Mononuclear cell (primary cell): Measurements from ENCODE around the gene BDH2. TPM values are rescaled to one million over a fixed set of nuclear protein-coding genes. Genes with fewer than 3 reads are reported as not detected.

Experiments used
- H3K27me3 ChIP-seq: 2 replicates; pipeline ENCODE4 v1.6.0; 2011; ENCODE audit warnings: low read length, control low read depth; ENCODE audit not compliant: insufficient read depth
- H3K4me1 ChIP-seq: 2 replicates; pipeline ENCODE4 v1.5.1; 2011; ENCODE audit warnings: mild to moderate bottlenecking, low read length, control low read depth; ENCODE audit not compliant: insufficient read depth
- H3K4me3 ChIP-seq: 2 replicates; pipeline ENCODE4 v1.5.1; 2011; ENCODE audit warnings: mild to moderate bottlenecking, low read length, moderate library complexity
- H3K9me3 ChIP-seq: 2 replicates; pipeline ENCODE4 v1.5.1; 2011; ENCODE audit warnings: low read depth, mild to moderate bottlenecking, control low read depth, low read length
- total RNA-seq: library from RNA; depleted of rRNA; stranded (reverse); fragments of >200 nt; gene quantifications from one replicate; pipeline ENCODE4 v1.2.3, GENCODE V29; 2012

The BDH2 gene
- total RNA-seq, 1 donor = 11.2 TPM

DNA sequence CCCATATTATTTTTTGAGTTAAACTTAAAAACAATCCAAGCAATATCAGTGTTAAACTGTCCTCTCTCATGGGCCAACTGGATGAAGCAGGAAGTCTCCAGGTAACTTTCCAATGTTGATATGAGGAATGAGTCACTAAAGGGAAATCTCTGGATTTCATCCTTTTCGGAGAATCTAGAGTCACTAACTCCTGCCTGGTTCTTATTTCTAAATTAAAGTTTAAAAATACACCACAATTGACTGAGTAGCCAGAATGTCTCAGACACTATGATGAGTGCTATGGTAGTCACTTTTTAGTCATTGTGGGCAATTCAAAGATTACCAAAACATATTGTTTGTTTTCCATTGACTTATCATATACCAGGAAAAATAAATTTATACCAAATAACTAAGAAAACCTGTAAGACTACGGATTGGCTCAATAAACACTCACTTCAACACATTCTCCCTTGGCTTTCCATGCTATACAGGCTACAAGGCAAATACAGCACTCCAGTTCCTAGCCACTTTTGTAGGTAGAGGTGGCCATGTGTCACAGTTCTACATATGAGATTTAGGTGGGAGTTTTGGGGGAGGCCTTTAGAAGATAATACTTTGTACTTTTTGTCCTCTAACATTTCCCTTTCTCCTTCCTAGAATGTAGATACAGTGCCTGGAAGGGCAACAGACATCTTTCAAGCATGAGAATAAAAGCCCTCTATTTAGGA, 31.6 kb downstream of the BDH2 start:
- Histone ChIP-seq H3K9me3 (no peaks in the 10 kb centered on the region), H3K4me1 (no peaks in the 10 kb centered on the region), H3K4me3 (no peak overlapping the region), H3K27me3 (no peaks in the 10 kb centered on the region)

DNA sequence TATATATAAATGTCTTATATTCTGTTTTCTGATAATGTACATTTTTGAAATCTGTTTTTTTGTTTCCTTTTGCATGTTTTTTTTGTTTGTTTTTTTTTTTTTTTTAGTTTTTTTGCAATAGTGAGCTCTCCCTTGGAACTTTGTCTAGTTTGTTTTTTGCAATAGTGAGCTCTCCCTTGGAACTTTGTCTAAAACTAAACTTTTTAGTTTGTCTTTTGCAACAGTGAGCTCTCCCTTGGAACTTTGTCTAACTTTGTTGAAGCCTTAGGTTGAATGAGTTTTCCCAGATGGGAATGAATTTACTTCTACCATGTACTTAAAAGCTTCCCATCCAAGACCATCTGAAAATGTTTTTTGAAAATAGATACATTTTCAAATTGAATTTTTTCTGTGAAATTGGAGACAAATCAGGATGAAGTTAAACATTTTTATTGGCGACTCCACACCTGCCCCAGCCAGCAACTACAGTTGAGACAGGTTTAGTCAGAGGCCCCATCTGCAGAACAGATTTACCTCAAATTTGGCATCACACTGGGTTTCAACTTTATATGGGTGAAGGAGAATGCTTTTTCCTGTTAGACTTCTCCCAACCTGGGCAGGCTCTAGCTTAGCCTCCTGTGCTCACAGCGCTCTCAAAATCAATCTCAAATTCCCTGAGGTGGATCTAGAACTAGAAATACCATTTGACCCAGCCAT, 39.0 kb downstream of the BDH2 start:
- H3K4me1 ChIP-seq = no peaks in the 10 kb centered on the region
- no peaks in the 10 kb centered on the region for H3K27me3 ChIP-seq
- H3K9me3 ChIP-seq = no peaks in the 10 kb centered on the region
- H3K4me3 ChIP-seq = no peak overlapping the region

DNA sequence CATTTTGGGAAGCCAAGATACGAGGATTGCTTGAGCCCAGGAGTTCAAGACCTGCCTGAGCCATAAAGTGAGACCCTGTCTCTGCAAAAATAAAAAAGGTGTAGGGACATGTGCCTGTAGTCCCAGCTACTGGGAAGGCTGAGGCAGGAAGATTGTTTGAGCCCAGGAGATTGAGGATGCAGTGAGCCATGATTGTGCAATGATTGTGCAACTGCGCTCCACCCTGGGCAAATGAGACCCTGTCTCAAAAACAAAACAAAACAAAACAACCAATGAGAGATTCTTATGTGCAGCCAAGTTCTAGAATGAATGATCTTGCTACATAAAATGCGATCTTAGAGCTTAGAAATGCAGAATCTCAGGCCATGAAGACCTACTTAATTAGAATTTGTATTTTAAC, 45.6 kb downstream of the BDH2 start:
- no peaks in the 10 kb centered on the region for H3K27me3 ChIP-seq
- peaks cover 4% of the 10 kb centered on the region for H3K4me1 ChIP-seq
- no peak overlapping the region for H3K4me3 ChIP-seq
- no peaks in the 10 kb centered on the region for H3K9me3 ChIP-seq

DNA sequence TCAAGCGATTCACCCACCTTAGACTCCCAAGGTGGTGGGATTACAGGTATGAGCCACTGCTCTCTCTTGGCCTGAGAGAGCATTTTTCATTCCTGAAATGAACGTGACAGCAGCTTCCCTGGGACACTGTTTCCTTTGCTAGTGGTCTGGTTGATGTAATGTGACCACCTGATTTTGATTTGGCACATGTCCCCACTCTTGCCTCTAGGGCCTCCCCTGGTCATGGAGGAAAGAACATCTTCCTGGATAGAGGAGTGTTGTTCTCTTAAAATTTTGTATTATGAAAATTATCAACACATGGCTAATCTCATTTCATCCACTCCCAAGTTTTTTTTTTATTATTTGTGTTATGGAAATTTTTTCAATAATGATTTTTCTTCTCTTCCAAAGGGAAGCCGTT, 46.9 kb downstream of the BDH2 start:
- Histone ChIP-seq H3K9me3 (no peaks in the 10 kb centered on the region), H3K4me1 (peaks cover 4% of the 10 kb centered on the region), H3K27me3 (no peaks in the 10 kb centered on the region), H3K4me3 (no peak overlapping the region)

DNA sequence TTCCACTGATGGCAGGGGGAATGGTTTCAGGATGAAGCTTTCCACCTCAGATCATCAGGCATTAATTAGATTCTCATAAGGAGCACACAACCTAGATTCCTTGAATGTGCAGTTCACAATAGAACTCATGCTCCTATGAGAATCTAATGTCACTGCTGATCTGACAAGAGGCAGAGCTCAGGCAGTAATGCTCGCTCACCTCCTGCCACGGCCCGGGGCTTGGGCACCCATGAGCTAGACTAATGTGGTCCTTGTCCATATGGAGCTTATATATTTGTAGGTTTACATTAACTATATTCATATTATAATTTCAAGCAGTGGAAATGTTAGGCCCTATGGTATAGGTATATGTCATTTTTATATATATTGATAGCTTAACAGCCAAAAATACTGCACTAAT, 47.5 kb downstream of the BDH2 start:
- Histone ChIP-seq H3K27me3 (no peaks in the 10 kb centered on the region), H3K9me3 (no peaks in the 10 kb centered on the region), H3K4me3 (no peak overlapping the region), H3K4me1 (peaks cover 4% of the 10 kb centered on the region)

DNA sequence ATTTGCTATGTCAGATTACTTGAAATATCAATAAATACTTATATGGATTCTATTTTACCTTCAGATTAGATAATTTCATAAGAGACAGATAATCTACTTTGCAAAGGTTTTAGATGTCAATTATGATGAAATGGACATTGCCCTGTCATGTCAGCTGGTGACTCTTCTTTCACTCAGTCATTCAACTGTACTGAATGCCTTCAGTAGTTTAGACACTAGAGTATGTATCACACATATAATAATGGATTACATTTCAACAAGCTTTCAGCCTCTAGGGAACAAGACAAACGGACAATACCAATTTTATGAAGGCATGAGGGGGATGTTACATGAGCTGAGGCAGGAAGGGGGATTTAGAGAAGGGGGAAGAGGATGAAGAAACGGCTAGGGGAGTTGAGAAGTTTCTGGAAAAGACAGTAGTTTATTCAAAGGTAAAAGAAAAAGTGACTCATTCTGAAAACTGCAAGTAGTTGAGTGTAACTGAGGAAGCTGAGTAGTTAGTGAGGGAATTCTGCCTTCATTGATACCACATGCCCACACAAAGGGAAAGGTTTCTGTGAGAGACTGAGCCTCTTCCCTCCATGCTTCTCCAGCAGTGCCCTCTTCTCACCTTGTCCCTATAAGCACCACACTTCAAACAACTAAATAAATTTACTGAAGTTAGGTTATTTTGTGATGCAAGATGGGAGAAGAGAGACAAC, 48.7 kb downstream of the BDH2 start:
- Histone ChIP-seq H3K9me3 (no peaks in the 10 kb centered on the region), H3K27me3 (no peaks in the 10 kb centered on the region), H3K4me1 (peaks cover 4% of the 10 kb centered on the region), H3K4me3 (no peak overlapping the region)

DNA sequence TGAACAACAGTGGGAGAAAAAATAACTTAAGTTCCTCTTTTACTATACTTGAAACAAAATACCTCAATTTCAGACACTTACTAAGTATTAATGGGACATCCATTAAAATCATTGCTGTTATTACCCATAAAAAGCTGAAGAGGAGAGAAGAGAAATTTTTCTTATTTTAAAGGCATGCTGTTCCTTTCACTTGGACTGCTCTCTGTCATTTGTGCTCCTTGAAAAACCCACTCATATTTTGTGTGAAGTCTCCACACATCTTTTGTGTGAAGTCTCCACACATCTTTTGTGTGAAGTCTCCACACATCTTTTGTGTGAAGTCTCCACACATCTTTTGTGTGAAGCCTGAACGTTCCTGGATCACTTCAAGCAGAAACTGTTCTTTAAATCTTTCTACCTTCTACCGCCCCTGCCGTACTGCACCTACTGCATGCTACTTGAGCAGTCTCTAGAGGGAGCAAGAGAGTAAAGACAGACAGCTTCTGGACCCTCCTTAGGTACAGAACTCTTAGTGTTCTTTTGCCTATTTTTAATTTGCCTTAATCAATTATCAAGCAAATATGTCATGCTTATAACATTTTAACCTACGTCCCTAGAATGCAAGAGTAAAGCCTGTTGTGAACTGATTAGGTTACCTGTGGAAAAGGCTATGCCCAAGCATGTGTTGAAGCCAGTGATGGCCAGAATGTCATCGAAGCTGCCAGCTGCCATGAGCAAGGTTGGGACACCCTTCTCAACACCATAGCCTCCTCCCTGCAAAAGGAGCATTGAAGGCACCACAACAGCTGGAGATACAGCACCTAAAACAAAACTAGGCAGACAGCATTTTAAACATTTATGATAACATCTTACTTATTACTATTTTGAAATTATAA, 53.0 kb downstream of the BDH2 start:
- H3K27me3 ChIP-seq = no peaks in the 10 kb centered on the region
- no peaks in the 10 kb centered on the region for H3K4me1 ChIP-seq
- no peaks in the 10 kb centered on the region for H3K9me3 ChIP-seq
- H3K4me3 ChIP-seq = no peak overlapping the region

DNA sequence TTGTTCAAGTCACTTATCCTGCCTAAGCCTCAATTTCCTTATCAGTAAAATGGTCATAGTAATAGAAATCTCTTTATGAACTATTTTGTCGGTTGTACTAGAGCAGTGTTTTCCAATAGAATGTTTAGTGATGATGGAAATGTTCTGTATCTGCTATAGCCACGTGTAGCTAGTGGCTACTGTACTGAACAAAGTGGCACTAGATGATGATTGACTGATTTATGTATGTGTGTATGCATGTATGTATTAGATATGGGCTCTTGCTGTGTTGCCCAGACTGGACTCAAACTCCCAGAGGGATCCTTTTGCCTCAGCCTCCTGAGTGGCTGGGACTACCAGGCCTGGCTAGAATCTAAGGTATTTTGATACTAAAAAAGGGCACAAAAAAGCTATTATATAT, 55.5 kb downstream of the BDH2 start:
- Histone ChIP-seq H3K9me3 (no peaks in the 10 kb centered on the region), H3K4me3 (no peak overlapping the region), H3K27me3 (no peaks in the 10 kb centered on the region), H3K4me1 (no peaks in the 10 kb centered on the region)

DNA sequence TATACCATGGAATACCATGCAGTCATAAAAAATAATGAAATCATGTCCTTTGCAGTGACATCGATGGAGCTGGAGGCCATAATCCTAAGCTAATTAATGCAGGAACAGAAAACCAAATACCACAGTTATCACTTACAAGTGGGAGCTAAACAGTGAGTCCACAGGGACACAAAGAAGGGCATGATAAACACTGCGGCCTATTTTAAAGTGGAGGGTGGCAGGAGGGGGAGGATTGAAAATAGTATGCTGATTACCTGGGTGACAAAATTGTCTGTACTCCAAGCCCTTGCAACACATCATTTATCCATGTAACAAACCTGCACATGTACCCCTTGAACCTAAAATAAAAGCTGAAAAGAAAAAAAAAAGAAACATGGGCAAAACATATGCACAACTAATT, 63.5 kb downstream of the BDH2 start:
- no peak overlapping the region for H3K4me3 ChIP-seq
- no peaks in the 10 kb centered on the region for H3K27me3 ChIP-seq
- H3K9me3 ChIP-seq = no peaks in the 10 kb centered on the region
- no peaks in the 10 kb centered on the region for H3K4me1 ChIP-seq

DNA sequence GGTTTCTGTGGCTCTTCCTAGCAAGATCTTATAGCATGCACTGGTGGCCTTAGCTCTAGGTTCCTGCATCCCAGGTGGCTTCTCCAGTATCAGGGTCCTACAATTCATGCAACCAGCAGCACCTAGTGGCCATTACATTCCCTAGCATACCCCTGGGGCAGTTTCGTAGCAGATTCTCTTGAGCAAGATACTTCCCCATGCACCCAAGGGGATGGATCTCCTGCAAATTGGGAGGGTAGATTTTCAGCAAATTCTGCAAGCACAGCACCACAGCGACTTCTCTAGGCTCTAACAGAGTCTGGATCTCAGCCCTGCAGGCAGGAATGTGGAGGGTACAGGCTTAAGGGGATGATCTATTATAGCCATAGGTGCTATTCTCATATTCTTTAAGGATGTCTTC, 67.1 kb downstream of the BDH2 start:
- Histone ChIP-seq H3K4me3 (no peak overlapping the region), H3K27me3 (no peaks in the 10 kb centered on the region), H3K9me3 (no peaks in the 10 kb centered on the region)

DNA sequence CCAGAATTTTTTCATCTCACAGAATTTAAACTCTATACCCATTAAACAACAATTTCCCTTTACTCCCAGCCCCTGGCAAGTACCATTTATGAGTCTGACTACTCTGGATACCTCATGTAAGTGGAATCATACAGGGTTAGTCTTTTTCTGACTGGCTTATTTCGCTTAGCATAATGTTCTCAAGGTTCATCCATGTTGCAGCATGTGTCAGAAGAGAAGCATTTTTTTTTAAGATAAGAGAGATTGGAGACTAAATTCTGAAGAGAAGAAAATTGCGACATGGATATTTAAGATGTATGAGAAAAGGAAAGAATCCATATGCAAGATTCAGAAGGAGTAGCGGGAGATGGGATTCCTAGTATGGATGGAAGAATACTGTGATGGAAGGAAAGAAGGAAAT, 68.8 kb downstream of the BDH2 start:
- Histone ChIP-seq H3K9me3 (no peaks in the 10 kb centered on the region), H3K4me1 (no peaks in the 10 kb centered on the region), H3K4me3 (no peak overlapping the region), H3K27me3 (no peaks in the 10 kb centered on the region)

More for the DNA sequence above, 67.1 kb downstream of the BDH2 start:
- H3K4me1 ChIP-seq = no peaks in the 10 kb centered on the region

DNA sequence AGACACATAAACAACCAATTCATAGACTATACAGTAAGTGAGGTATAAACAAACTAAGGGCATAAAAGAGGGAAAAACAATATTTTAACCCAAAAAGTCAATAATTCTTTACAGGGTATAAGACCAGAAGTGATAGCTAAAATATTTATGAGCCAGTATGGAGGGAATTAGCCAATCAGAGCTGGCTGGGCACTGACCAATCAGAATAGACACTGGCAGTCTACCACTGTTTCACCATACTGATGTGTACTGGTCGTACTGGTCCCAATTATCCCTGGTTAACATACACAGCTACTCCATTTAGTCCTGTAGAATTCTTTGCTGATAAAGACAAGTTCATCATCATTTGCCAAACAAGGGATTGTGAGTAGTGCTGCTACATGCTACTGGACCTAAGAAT, 70.3 kb downstream of the BDH2 start:
- no peak overlapping the region for H3K4me3 ChIP-seq
- no peaks in the 10 kb centered on the region for H3K4me1 ChIP-seq
- H3K27me3 ChIP-seq = no peaks in the 10 kb centered on the region
- no peaks in the 10 kb centered on the region for H3K9me3 ChIP-seq
